Activated CD8-positive, alpha-beta T cell treated with anti-CD3 and anti-CD28 coated beads for 36 hours (primary cell): ENCODE data around the gene CRELD2. TPM values are rescaled to one million over a fixed set of nuclear protein-coding genes. Genes with fewer than 3 reads are reported as not detected.

Experiments used
- ATAC-seq: fragments of 200-7000 bp; cut with Tn5 transposase; one replicate; pipeline ENCODE4 v1.10.0; 2021; ENCODE audit warnings: mild to moderate bottlenecking, moderate library complexity
- CTCF ChIA-PET: fragments of 350-600 bp; sonication (Branson Sonifier 250); formaldehyde crosslinking; loops from one replicate; lab custom pipeline; 2021; ENCODE audit warnings: antibody characterized with exemption; lab: Charles Lee
- POLR2A ChIA-PET: fragments of 350-600 bp; sonication (Branson Sonifier 250); formaldehyde crosslinking; loops from one replicate; lab custom pipeline; 2021; ENCODE audit warnings: antibody characterized with exemption; lab: Charles Lee
- DNase-seq: peaks from one replicate; pipeline ENCODE4 v3.0.0-alpha.2; 2020
- H3K27ac Mint-ChIP-seq: one replicate; pipeline ENCODE4 v1.8.0; 2021; ENCODE audit warnings: mild to moderate bottlenecking, mixed read lengths
- H3K27me3 Mint-ChIP-seq: one replicate; pipeline ENCODE4 v1.8.0; 2021; ENCODE audit warnings: mixed read lengths
- H3K36me3 Mint-ChIP-seq: one replicate; pipeline ENCODE4 v1.8.0; 2021; ENCODE audit warnings: low read depth, mixed read lengths
- H3K4me1 Mint-ChIP-seq: one replicate; pipeline ENCODE4 v1.8.0; 2021; ENCODE audit warnings: low read depth, mixed read lengths
- H3K4me3 Mint-ChIP-seq: one replicate; pipeline ENCODE4 v1.8.0; 2021; ENCODE audit warnings: mild to moderate bottlenecking, moderate library complexity, mixed read lengths
- H3K9me3 Mint-ChIP-seq: one replicate; pipeline ENCODE4 v1.8.0; 2021; ENCODE audit warnings: mixed read lengths
- CTCF ChIP-seq: fragments of 200-600 bp; IDR thresholded peaks from one replicate; pipeline ENCODE4 v1.8.0; 2022; ENCODE audit warnings: antibody characterized with exemption, mild to moderate bottlenecking
- intact Hi-C: fragments of 100-400 bp; cut with micrococcal nuclease; formaldehyde crosslinking; loops from one replicate; pipeline ENCODE4 v1.10.0; 2022
- total RNA-seq, 2 experiments: library from RNA; stranded (reverse); gene quantifications; one replicate each; pipeline ENCODE4 v1.2.3, GENCODE V29; 2021

The CRELD2 gene
- total RNA-seq, 2 experiments from 2014 or later: 26.1 to 28.2 TPM

- Mint-ChIP-seq H3K4me1 (peaks cover 2% of the 10 kb centered on the region), H3K9me3 (no peaks in the 10 kb centered on the region), H3K36me3 (peaks cover 39% of the 10 kb centered on the region), H3K27me3 (no peaks in the 10 kb centered on the region), H3K4me3 (no peak overlapping the region), H3K27ac (no peak overlapping the region)
- POLR2A ChIA-PET: interaction anchor here (0.6 kb wide), 2 partner anchors 9 to 105 kb away, joined by 3 read pairs; no protein-coding TSS in a partner anchor
- no peak for ATAC-seq
- DNase-seq: no peak
- CTCF ChIA-PET: interaction anchor here (1.0 kb wide), 1 partner anchor 127 kb away, joined by 3 read pairs; no protein-coding TSS in a partner anchor
- TF ChIP-seq CTCF: no peak
- intact Hi-C loops: no loop called here
These were observed 23.9 kb upstream of the CRELD2 start for GRCh38 chr22:49894322-49895054.

- Mint-ChIP-seq H3K27ac (no peak overlapping the region), H3K4me1 (peaks cover 3% of the 10 kb centered on the region), H3K9me3 (no peaks in the 10 kb centered on the region), H3K4me3 (no peak overlapping the region), H3K36me3 (peaks cover 32% of the 10 kb centered on the region), H3K27me3 (no peaks in the 10 kb centered on the region)
- no peak for TF ChIP-seq CTCF
- DNase-seq (no peak), ATAC-seq (no peak)
- ChIA-PET POLR2A (no interaction called here), CTCF (no interaction called here)
- intact Hi-C loops: no loop called here
These were observed 22.2 kb upstream of the CRELD2 start for GRCh38 chr22:49896201-49896600.

GRCh38 chr22:49897015-49897684, 21.3 kb upstream of the CRELD2 start:
- intact Hi-C loops: no loop called here
- DNase-seq (no peak), ATAC-seq (no peak)
- CTCF ChIA-PET: no interaction called here
- H3K27me3 Mint-ChIP-seq: no peaks in the 10 kb centered on the region
- peak overlapping the region; percentile 3 for H3K27ac Mint-ChIP-seq
- POLR2A ChIA-PET: no interaction called here
- TF ChIP-seq CTCF: no peak
- peaks cover 35% of the 10 kb centered on the region for H3K36me3 Mint-ChIP-seq
- H3K9me3 Mint-ChIP-seq: no peaks in the 10 kb centered on the region
- peaks cover 3% of the 10 kb centered on the region for H3K4me1 Mint-ChIP-seq
- H3K4me3 Mint-ChIP-seq: no peak overlapping the region

GRCh38 chr22:49899530-49899929, 18.9 kb upstream of the CRELD2 start:
- no peak for TF ChIP-seq CTCF
- no peak overlapping the region for H3K4me3 Mint-ChIP-seq
- ATAC-seq: no peak
- peaks cover 3% of the 10 kb centered on the region for H3K4me1 Mint-ChIP-seq
- ChIA-PET POLR2A (interaction anchor here (1.3 kb wide), 1 partner anchor 30 kb away, joined by 3 read pairs; no protein-coding TSS in a partner anchor), CTCF (no interaction called here)
- no peak for DNase-seq
- H3K36me3 Mint-ChIP-seq: peaks cover 33% of the 10 kb centered on the region
- no peaks in the 10 kb centered on the region for H3K9me3 Mint-ChIP-seq
- intact Hi-C loops: no loop called here
- H3K27me3 Mint-ChIP-seq: no peaks in the 10 kb centered on the region
- no peak overlapping the region for H3K27ac Mint-ChIP-seq
